H1 (cell line): ENCODE measurements around the gene SYNDIG1. TPM values are rescaled to one million over a fixed set of nuclear protein-coding genes. Genes with fewer than 3 reads are reported as not detected.

Experiments
- CTCF ChIA-PET: fragments of 300-600 bp; sonication (Branson Sonifier 250); formaldehyde crosslinking; loops from one replicate; lab custom pipeline; 2021; ENCODE audit not compliant: partially characterized antibody; lab: Charles Lee
- POLR2A ChIA-PET: fragments of 300-600 bp; sonication (Branson Sonifier 250); formaldehyde crosslinking; loops from one replicate; lab custom pipeline; 2021; ENCODE audit warnings: inconsistent platforms; ENCODE audit not compliant: partially characterized antibody; lab: Charles Lee
- DNase-seq, 2 experiments: peaks; one replicate each; pipeline versions ENCODE4 v3.0.0 to v3.0.0-alpha.2; 2010 to 2022; ENCODE audit warnings: low spot score in 2 of 2, low read depth in 1 of 2, mixed read lengths in 1 of 2
- FAIRE-seq: peaks from 2 replicates; lab custom pipeline; 2011; peaks lifted over from hg19 to GRCh38; lab: Jason Lieb, UNC
- H2AFZ ChIP-seq: 2 replicates; pipeline ENCODE4 v1.8.1; 2012; ENCODE audit warnings: low read length, inconsistent platforms
- H2AK5ac ChIP-seq: 2 replicates; pipeline ENCODE4 v1.6.1; 2013; ENCODE audit warnings: low read depth, low read length
- H2BK120ac ChIP-seq: replicated peaks from 2 replicates; pipeline ENCODE3; 2013; ENCODE audit warnings: low read depth, low read length, inconsistent platforms
- H2BK12ac ChIP-seq: 2 replicates; pipeline ENCODE4 v1.6.1; 2013; ENCODE audit warnings: low read depth, low read length
- H2BK15ac ChIP-seq: 2 replicates; pipeline ENCODE4 v1.6.1; 2013; ENCODE audit warnings: low read length
- H2BK20ac ChIP-seq: 2 replicates; pipeline ENCODE4 v1.6.1; 2013; ENCODE audit warnings: low read length
- H2BK5ac ChIP-seq: 2 replicates; pipeline ENCODE4 v1.6.1; 2013; ENCODE audit warnings: low read depth, low read length
- H3K14ac ChIP-seq: 2 replicates; pipeline ENCODE4 v1.6.1; 2013; ENCODE audit warnings: inconsistent platforms; ENCODE audit not compliant: insufficient read length
- H3K18ac ChIP-seq: 2 replicates; pipeline ENCODE4 v1.6.1; 2013; ENCODE audit warnings: low read length; ENCODE audit errors: extremely low read depth
- H3K23ac ChIP-seq: 2 replicates; pipeline ENCODE4 v1.6.1; 2013; ENCODE audit warnings: inconsistent platforms; ENCODE audit not compliant: insufficient read length
- H3K23me2 ChIP-seq: 2 replicates; pipeline ENCODE4 v1.6.1; 2013; ENCODE audit warnings: low read depth, low read length
- H3K27ac ChIP-seq: 2 replicates; pipeline ENCODE4 v1.6.1; 2011; ENCODE audit warnings: low read depth, low read length, inconsistent platforms
- H3K27me3 ChIP-seq, 4 experiments: replicated peaks in 1 of 4; 1 replicate in 1 of 4; 2 replicates in 3 of 4; pipeline versions ENCODE4 v1.6.1 to v1.8.1; 2011 to 2013; ENCODE audit warnings: low read length in 3 of 4, mild to moderate bottlenecking in 3 of 4, inconsistent platforms in 2 of 4, mixed read lengths in 2 of 4, moderate library complexity in 1 of 4; ENCODE audit not compliant: control insufficient read depth in 3 of 4, insufficient read depth in 3 of 4; ENCODE audit errors: extremely low read depth in 1 of 4
- H3K36me3 ChIP-seq, 4 experiments: 2 replicates each; pipeline versions ENCODE4 v1.6.1 to v1.8.1; 2011 to 2013; ENCODE audit warnings: mild to moderate bottlenecking in 4 of 4, low read length in 3 of 4, moderate library complexity in 2 of 4, control low read depth in 1 of 4, inconsistent platforms in 1 of 4; ENCODE audit not compliant: insufficient read depth in 4 of 4, control insufficient read depth in 2 of 4
- H3K4ac ChIP-seq: replicated peaks from 2 replicates; pipeline ENCODE3; 2013; ENCODE audit warnings: low read length, low read depth, mixed read lengths, inconsistent platforms; ENCODE audit not compliant: insufficient read length
- H3K4me1 ChIP-seq, 4 experiments: replicated peaks in 1 of 4; 1 replicate in 1 of 4; 2 replicates in 3 of 4; pipeline versions ENCODE4 v1.6.1 to v1.8.1; 2011 to 2013; ENCODE audit warnings: low read length in 3 of 4, inconsistent platforms in 2 of 4, mixed read lengths in 1 of 4; ENCODE audit not compliant: insufficient read depth in 4 of 4, control insufficient read depth in 3 of 4
- H3K4me2 ChIP-seq, 2 experiments: 2 replicates each; pipeline versions ENCODE4 v1.6.1 to v1.8.1; 2011 to 2013; ENCODE audit warnings: low read depth in 2 of 2, low read length in 2 of 2, control low read depth in 1 of 2, inconsistent platforms in 1 of 2, mild to moderate bottlenecking in 1 of 2; ENCODE audit not compliant: insufficient read depth in 1 of 2
- H3K4me3 ChIP-seq, 4 experiments: fragments of 200-600, 300-600 bp in 1 of 4; sonication (generic), shearing (Covaris generic), sonication (Bioruptor Twin) in 1 of 4; 2 replicates each; pipeline versions ENCODE4 v1.5.1 to v1.8.1; 2011 to 2016; ENCODE audit warnings: low read length in 4 of 4, low read depth in 3 of 4, control low read depth in 2 of 4, inconsistent platforms in 2 of 4, mild to moderate bottlenecking in 2 of 4, mixed read lengths in 1 of 4, moderate library complexity in 1 of 4; ENCODE audit not compliant: insufficient read depth in 2 of 4; ENCODE audit errors: extremely low read depth in 1 of 4
- H3K56ac ChIP-seq: replicated peaks from 2 replicates; pipeline ENCODE3; 2013; ENCODE audit warnings: low read depth, mild to moderate bottlenecking, mixed read lengths, low read length, inconsistent platforms; ENCODE audit not compliant: insufficient read length
- H3K79me1 ChIP-seq: 2 replicates; pipeline ENCODE4 v1.6.1; 2013; ENCODE audit warnings: low read depth, low read length, control low read depth
- H3K79me2 ChIP-seq, 2 experiments: 2 replicates each; pipeline versions ENCODE4 v1.6.1 to v1.8.1; 2012 to 2013; ENCODE audit warnings: low read length in 2 of 2, mild to moderate bottlenecking in 2 of 2, inconsistent platforms in 1 of 2; ENCODE audit not compliant: insufficient read depth in 2 of 2, control insufficient read depth in 1 of 2
- H3K9ac ChIP-seq, 4 experiments: replicated peaks in 1 of 4; 1 replicate in 1 of 4; 2 replicates in 3 of 4; pipeline versions ENCODE4 v1.6.1 to v1.8.1; 2011 to 2013; ENCODE audit warnings: low read depth in 3 of 4, low read length in 3 of 4, control low read depth in 2 of 4, mild to moderate bottlenecking in 2 of 4, moderate library complexity in 2 of 4, inconsistent platforms in 1 of 4; ENCODE audit errors: extremely low read depth in 1 of 4
- H3K9me3 ChIP-seq, 2 experiments: 2 replicates each; pipeline versions ENCODE4 v1.6.1 to v1.8.1; 2012 to 2013; ENCODE audit warnings: mild to moderate bottlenecking in 2 of 2, moderate library complexity in 2 of 2, control low read depth in 1 of 2, inconsistent platforms in 1 of 2, low read depth in 1 of 2, low read length in 1 of 2, mixed read lengths in 1 of 2; ENCODE audit not compliant: insufficient read depth in 2 of 2
- H4K20me1 ChIP-seq, 2 experiments: replicated peaks in 1 of 2; 2 replicates each; pipeline versions ENCODE3 to v1.8.1; 2011 to 2013; ENCODE audit warnings: inconsistent platforms in 2 of 2, low read length in 2 of 2, mild to moderate bottlenecking in 1 of 2; ENCODE audit not compliant: insufficient read depth in 2 of 2, control insufficient read depth in 1 of 2
- H4K5ac ChIP-seq: 2 replicates; pipeline ENCODE4 v1.6.1; 2013; ENCODE audit warnings: low read length, low read depth, mixed read lengths, inconsistent platforms; ENCODE audit not compliant: insufficient read length
- H4K8ac ChIP-seq: 2 replicates; pipeline ENCODE4 v1.8.0; 2013; ENCODE audit warnings: mild to moderate bottlenecking, moderate library complexity, low read length, inconsistent platforms; ENCODE audit not compliant: insufficient read depth; ENCODE audit errors: extremely low read depth
- H4K91ac ChIP-seq: replicated peaks from 2 replicates; pipeline ENCODE3; 2013; ENCODE audit warnings: low read length, mixed read lengths, inconsistent platforms; ENCODE audit not compliant: insufficient read length
- NANOG ChIP-seq: IDR thresholded peaks from 2 replicates; pipeline ENCODE4 v1.6.1; 2011; ENCODE audit warnings: low read length, low read depth, mild to moderate bottlenecking, inconsistent platforms; ENCODE audit not compliant: insufficient read depth, poor library complexity, severe bottlenecking
- NRF1 ChIP-seq: IDR thresholded peaks from 2 replicates; pipeline ENCODE4 v1.6.1; 2011; ENCODE audit warnings: mild to moderate bottlenecking, low read depth, low read length, improper control_type of control experiment
- POLR2AphosphoS5 ChIP-seq: IDR thresholded peaks from 2 replicates; pipeline ENCODE4 v1.6.1; 2011; ENCODE audit warnings: low read depth, low read length
- SIX5 ChIP-seq: IDR thresholded peaks from 2 replicates; pipeline ENCODE4 v1.6.1; 2011; ENCODE audit warnings: mild to moderate bottlenecking, low read depth, low read length
- WGBS, 2 experiments: shearing (Covaris generic) in 1 of 2; methylation state at CpG; one replicate each; pipeline versions ENCODE4 v1.1.6 to v1.1.7; 2013 to 2015; ENCODE audit warnings: low lambda C conversion rate in 2 of 2, mixed read lengths in 2 of 2, inconsistent platforms in 1 of 2, low coverage in 1 of 2, missing lambda C conversion rate in 1 of 2; ENCODE audit not compliant: insufficient replicate concordance in 2 of 2, insufficient coverage in 1 of 2, insufficient read length in 1 of 2; ENCODE audit errors: extremely low coverage in 1 of 2, missing lambda C conversion rate in 1 of 2; 5-methylcytosine and 5-hydroxymethylcytosine counted together
- polyA plus RNA-seq, 7 experiments: library from polyadenylated mRNA; depleted of rRNA in 3 of 7; stranded (reverse) in 5 of 7; unstranded in 2 of 7; fragments of >200 nt in 5 of 7; fragments of 200-250 nt in 2 of 7; gene quantifications; 1 replicate in 5 of 7; 2 replicates in 1 of 7; 4 replicates in 1 of 7; pipeline versions ENCODE4 v1.2.1 to v1.2.3, GENCODE V29; 2011 to 2013; ENCODE audit warnings: missing spikeins in 2 of 7, mixed read lengths in 2 of 7
- total RNA-seq: library from RNA; stranded (reverse); fragmentation: NEBNext Ultra II Directional; extraction: Animal tissue kit (Norgen Biotek cat#: 25700); gene quantifications from 2 replicates; pipeline ENCODE4 v1.2.1, GENCODE V29; 2021

SYNDIG1 gene
- total and polyA plus RNA-seq, 2 of the 8 experiments (the other 6 are each of a cell fraction or from before 2014, with no cell fraction given) = 6.5 to 7.8 TPM

- no peak overlapping the region for H3K18ac ChIP-seq
- no peak overlapping the region for H3K27ac ChIP-seq
- H3K23ac ChIP-seq = no peak overlapping the region
- no peak overlapping the region for H3K14ac ChIP-seq
- H3K27me3 ChIP-seq = no peaks in the 10 kb centered on the region
- H3K4me3 ChIP-seq = no peak overlapping the region
- no peak overlapping the region for H3K4ac ChIP-seq
- H2BK20ac ChIP-seq = no peak overlapping the region
- ChIA-PET POLR2A (no interaction called here), CTCF (interaction anchor here (1.2 to 2.4 kb wide), 3 partner anchors 9 to 13 kb away, joined by 3 to 6 read pairs (median 6); no protein-coding TSS in a partner anchor)
- no peak overlapping the region for H2BK5ac ChIP-seq
- H4K91ac ChIP-seq = peak overlapping the region; percentile 45
- H3K79me2 ChIP-seq = peaks cover 0 to 6% of the 10 kb centered on the region in 2 experiments; a peak in 1 of 4 replicates
- WGBS, 2 experiments = 86% methylated on average over 7 of the region's 7 CpGs; no CpG with 5 or more reads in 1 of the 2 experiments
- peak overlapping the region; percentile 16 for H4K5ac ChIP-seq
- no peak overlapping the region for H3K4me2 ChIP-seq
- no peak for FAIRE-seq
- H3K36me3 ChIP-seq = peaks cover 0 to under 1% (median under 1%) of the 10 kb centered on the region in 4 experiments; a peak in 1 of 8 replicates
- no peaks in the 10 kb centered on the region for H3K9me3 ChIP-seq
- peaks cover under 1% of the 10 kb centered on the region; the same call in 1 of the 2 replicates for H3K23me2 ChIP-seq
- no peak overlapping the region for H2AFZ ChIP-seq
- peak overlapping the region; percentile 44; the same call in 1 of the 2 replicates for H2BK12ac ChIP-seq
- H2BK15ac ChIP-seq = no peak overlapping the region; the same call in 1 of the 2 replicates
- H4K8ac ChIP-seq = no peak overlapping the region
- H3K79me1 ChIP-seq = peaks cover under 1% of the 10 kb centered on the region; the same call in 1 of the 2 replicates
- H3K56ac ChIP-seq = no peak overlapping the region
- peaks cover 8 to 23% (median 18%) of the 10 kb centered on the region in 4 experiments for H3K4me1 ChIP-seq
- no peak overlapping the region for H3K9ac ChIP-seq
- no peak for DNase-seq
- H2AK5ac ChIP-seq = peak overlapping the region; percentile 70; the same call in 1 of the 2 replicates
- H2BK120ac ChIP-seq = no peak overlapping the region
- H4K20me1 ChIP-seq = peaks cover 1 to 6% of the 10 kb centered on the region in 2 experiments
- TF ChIP-seq NANOG (no peak), NRF1 (no peak), POLR2AphosphoS5 (no peak), SIX5 (no peak)
These were observed 25.1 kb downstream of the SYNDIG1 start for GRCh38 chr20:24494460-24494920.
